Osteocyte (in vitro differentiated cells): ENCODE measurements around the gene FAM217B. TPM values are rescaled to one million over a fixed set of nuclear protein-coding genes. Genes with fewer than 3 reads are reported as not detected.

Experiments
- DNase-seq: peaks from one replicate; pipeline ENCODE4 v3.0.0; 2021; ENCODE audit warnings: mixed read lengths; ENCODE audit not compliant: unreplicated experiment; ENCODE audit errors: extremely low spot score
- H3K27ac Mint-ChIP-seq: one replicate; pipeline ENCODE4 v1.8.0; 2021; ENCODE audit warnings: mild to moderate bottlenecking, mixed read lengths; ENCODE audit not compliant: unreplicated experiment
- H3K27me3 Mint-ChIP-seq: one replicate; pipeline ENCODE4 v1.8.0; 2021; ENCODE audit warnings: mixed read lengths; ENCODE audit not compliant: unreplicated experiment
- H3K36me3 Mint-ChIP-seq: one replicate; pipeline ENCODE4 v1.8.0; 2021; ENCODE audit warnings: mixed read lengths; ENCODE audit not compliant: unreplicated experiment
- H3K4me1 Mint-ChIP-seq: one replicate; pipeline ENCODE4 v1.8.0; 2021; ENCODE audit warnings: mixed read lengths; ENCODE audit not compliant: unreplicated experiment
- H3K4me3 Mint-ChIP-seq: one replicate; pipeline ENCODE4 v1.8.0; 2021; ENCODE audit warnings: mild to moderate bottlenecking, moderate library complexity, mixed read lengths; ENCODE audit not compliant: unreplicated experiment
- H3K9me3 Mint-ChIP-seq: one replicate; pipeline ENCODE4 v1.8.0; 2021; ENCODE audit warnings: mixed read lengths; ENCODE audit not compliant: unreplicated experiment
- total RNA-seq: library from RNA; stranded (reverse); gene quantifications from 2 replicates; pipeline ENCODE4 v1.2.1, GENCODE V29; 2021
- TF ChIP-seq, protein P1 (sequence below): fragments of 200-600 bp; sonication (generic); IDR thresholded peaks from 2 replicates; pipeline ENCODE4 v1.5.0; 2021; ENCODE audit warnings: antibody characterized with exemption, mild to moderate bottlenecking, moderate library complexity

The FAM217B gene
- total RNA-seq, 1 donor from 2014 or later = 17.7 TPM

DNA sequence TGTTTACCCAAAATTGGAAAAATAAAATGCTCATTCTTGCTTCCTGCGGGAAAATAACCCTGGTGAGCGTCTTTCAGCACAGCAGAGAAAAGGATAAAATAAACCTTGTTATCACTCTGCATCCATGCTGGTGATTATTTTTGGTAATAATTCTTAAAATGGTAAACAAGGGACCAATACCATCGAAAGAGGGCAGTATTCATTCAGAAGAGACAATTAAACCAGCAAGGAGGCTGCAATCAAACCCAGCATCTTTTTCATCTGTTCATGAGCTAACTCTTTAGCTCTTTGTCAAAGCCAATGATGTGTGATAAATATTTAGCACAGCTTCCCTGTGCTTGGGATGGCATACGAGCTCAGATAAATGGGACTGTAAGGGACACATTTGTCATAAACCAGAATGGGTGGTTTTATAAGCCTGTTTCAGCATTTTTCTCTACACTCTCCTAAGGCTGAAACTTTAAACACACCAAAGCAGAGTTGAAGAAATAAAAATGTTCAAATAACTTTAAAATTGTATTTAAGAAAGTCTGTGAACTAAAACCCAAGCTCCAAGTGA, 52.4 kb downstream of the FAM217B start:
- TF ChIP-seq, protein P1, sequence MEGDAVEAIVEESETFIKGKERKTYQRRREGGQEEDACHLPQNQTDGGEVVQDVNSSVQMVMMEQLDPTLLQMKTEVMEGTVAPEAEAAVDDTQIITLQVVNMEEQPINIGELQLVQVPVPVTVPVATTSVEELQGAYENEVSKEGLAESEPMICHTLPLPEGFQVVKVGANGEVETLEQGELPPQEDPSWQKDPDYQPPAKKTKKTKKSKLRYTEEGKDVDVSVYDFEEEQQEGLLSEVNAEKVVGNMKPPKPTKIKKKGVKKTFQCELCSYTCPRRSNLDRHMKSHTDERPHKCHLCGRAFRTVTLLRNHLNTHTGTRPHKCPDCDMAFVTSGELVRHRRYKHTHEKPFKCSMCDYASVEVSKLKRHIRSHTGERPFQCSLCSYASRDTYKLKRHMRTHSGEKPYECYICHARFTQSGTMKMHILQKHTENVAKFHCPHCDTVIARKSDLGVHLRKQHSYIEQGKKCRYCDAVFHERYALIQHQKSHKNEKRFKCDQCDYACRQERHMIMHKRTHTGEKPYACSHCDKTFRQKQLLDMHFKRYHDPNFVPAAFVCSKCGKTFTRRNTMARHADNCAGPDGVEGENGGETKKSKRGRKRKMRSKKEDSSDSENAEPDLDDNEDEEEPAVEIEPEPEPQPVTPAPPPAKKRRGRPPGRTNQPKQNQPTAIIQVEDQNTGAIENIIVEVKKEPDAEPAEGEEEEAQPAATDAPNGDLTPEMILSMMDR = no peak
- Mint-ChIP-seq H3K4me3 (no peak overlapping the region), H3K27me3 (peaks cover 9% of the 10 kb centered on the region), H3K27ac (no peak overlapping the region), H3K4me1 (no peaks in the 10 kb centered on the region), H3K36me3 (no peaks in the 10 kb centered on the region), H3K9me3 (no peaks in the 10 kb centered on the region)
- no peak for DNase-seq

DNA sequence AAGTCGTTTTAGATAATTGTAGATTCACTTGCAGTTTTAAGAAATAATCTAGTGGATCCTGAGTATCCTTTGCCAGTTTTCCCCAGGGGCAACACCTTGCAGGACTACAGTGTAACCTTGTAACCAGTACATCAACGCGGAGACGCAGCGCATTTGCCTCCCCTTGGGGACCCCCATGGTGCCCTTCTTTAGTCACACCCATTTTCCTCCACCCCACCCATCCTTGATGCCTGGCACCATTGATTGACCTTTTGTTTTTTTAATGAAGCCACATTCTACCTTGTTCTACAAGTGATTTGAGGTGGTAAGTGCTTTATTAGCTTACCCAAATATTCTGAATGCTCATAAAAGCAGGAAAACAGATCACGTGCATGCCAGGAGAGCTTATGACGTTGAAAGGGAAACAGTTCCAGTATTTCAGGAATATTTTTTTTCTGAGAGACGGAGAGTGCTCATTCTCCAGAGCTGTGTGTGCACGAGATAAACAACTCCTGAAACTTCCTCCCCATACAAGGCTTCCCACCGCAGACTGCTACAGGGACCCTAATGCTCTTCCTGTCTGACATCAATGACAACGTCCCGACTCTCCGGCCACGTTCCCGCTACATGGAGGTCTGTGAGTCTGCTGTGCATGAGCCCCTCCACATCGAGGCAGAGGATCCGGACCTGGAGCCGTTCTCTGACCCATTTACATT, 53.7 kb downstream of the FAM217B start:
- DNase-seq = no peak
- H3K9me3 Mint-ChIP-seq = no peaks in the 10 kb centered on the region
- H3K27ac Mint-ChIP-seq = no peak overlapping the region
- no peaks in the 10 kb centered on the region for H3K36me3 Mint-ChIP-seq
- H3K4me3 Mint-ChIP-seq = no peak overlapping the region
- TF ChIP-seq, protein P1 = no peak
- peaks cover 9% of the 10 kb centered on the region for H3K27me3 Mint-ChIP-seq
- no peaks in the 10 kb centered on the region for H3K4me1 Mint-ChIP-seq

DNA sequence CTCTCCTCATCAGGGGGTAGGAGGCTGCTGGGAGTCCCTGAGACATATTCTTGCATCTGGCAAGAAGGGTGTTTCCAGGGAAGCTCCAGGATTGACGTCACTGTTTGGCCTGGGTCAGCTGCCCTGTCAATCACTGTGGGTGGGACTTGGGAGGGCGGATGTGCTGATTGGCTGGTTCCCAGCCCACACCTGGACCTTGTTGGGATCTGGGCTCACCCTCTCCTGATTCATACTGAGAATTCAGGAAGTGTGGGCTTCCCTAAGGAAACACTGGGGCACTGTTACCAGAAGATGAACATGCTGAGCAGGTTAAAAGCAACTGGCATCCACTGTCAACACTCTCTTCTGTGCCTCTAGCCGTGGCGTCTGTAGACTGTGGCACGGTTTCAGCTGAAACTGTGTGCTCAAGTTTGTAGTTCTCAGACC, 54.5 kb downstream of the FAM217B start:
- H3K27ac Mint-ChIP-seq = no peak overlapping the region
- DNase-seq = peak; percentile 48
- no peak overlapping the region for H3K4me3 Mint-ChIP-seq
- no peaks in the 10 kb centered on the region for H3K36me3 Mint-ChIP-seq
- no peaks in the 10 kb centered on the region for H3K9me3 Mint-ChIP-seq
- no peaks in the 10 kb centered on the region for H3K4me1 Mint-ChIP-seq
- H3K27me3 Mint-ChIP-seq = peaks cover 9% of the 10 kb centered on the region
- TF ChIP-seq, protein P1 = no peak

DNA sequence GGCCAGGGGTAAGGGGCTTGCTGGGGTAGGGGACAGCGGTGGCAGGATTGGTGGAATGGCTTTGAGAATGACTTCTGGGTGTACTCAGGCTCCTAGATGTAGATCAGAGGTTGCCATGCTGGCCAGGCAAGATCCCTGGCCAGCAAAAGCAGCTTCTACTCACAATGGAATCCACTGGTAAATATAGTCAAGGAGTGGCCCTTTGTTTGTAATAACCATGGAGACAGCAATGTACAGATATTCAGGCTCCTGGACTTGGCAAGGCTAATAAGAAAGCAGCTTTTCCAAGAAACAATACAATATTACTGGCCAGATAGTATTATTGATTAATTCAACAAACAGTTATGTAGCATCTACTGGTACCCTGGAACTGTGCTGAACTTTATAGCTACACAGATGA, 55.9 kb downstream of the FAM217B start:
- Mint-ChIP-seq H3K36me3 (no peaks in the 10 kb centered on the region), H3K9me3 (no peaks in the 10 kb centered on the region), H3K4me1 (no peaks in the 10 kb centered on the region), H3K27ac (no peak overlapping the region), H3K4me3 (no peak overlapping the region), H3K27me3 (peaks cover 9% of the 10 kb centered on the region)
- DNase-seq = no peak
- TF ChIP-seq, protein P1 = no peak

DNA sequence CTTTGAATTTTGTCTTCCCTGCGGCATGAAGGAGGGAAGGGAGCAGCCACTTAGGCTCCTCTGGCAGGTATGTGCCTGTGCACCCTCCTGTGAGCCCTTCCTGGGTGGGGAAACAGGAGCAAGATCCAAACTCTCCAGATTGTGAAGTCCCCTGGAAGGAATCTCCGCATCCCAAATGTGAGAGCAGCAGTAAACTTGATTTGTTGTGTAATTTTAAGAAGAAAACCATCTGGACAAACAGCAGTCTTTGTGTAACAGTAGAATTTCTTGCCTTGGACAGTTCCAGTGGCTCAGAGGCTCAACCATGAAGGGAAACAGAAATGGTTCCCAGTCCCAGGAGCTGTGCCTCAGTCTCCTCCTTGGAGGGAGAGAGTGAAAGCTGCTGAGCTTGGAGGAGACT, 57.7 kb downstream of the FAM217B start:
- TF ChIP-seq, protein P1 = no peak
- DNase-seq = peak; percentile 49
- Mint-ChIP-seq H3K9me3 (no peaks in the 10 kb centered on the region), H3K4me3 (no peak overlapping the region), H3K36me3 (no peaks in the 10 kb centered on the region), H3K4me1 (no peaks in the 10 kb centered on the region), H3K27me3 (peaks cover 9% of the 10 kb centered on the region), H3K27ac (no peak overlapping the region)

Other genes starting within 250 kb of the FAM217B start
- gene SYCP2, start 6.8 kb upstream of the FAM217B start, total RNA-seq = 1.7 and 2.1 TPM in 2 replicates
- 6.3 and 7.3 TPM in 2 replicates for gene PPP1R3D, start 84 bp upstream of the FAM217B start, total RNA-seq
- gene CDH26, start 18.0 kb downstream of the FAM217B start, total RNA-seq = 0.16 and 0.46 TPM in 2 replicates